ENCODE measurements around the gene GALNT17.

The GALNT17 gene

DNA sequence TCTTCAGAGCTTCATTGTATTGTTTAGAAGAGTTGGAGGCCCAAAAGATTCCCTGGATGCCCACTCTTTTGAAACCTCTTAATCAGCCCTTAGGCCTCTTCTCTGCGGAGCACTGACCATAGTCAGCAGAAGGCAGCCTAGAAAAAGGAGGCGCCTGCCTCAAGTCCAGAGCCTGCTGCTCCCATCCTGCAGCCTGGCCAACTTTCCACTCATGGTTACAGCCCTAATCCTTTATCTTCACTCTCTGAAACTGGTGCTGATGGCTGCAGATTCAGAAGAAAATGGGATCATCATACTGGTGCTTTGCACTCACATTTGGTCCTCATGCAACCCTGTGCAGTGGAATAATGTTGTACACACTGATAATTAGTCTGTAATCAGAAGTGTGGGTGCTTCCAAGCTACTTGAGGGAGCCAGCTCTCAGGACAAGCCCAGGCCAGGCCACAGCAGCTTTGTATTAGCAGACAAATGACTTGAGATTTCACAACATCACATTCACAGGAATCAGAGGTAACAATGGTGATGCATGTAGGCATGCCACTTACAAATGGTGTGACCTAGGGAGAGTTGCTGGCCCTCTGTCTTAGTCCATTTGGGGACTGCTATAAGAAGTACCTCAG lies 272.9 kb downstream of the GALNT17 start:
- DNase-seq, result no peak

DNA sequence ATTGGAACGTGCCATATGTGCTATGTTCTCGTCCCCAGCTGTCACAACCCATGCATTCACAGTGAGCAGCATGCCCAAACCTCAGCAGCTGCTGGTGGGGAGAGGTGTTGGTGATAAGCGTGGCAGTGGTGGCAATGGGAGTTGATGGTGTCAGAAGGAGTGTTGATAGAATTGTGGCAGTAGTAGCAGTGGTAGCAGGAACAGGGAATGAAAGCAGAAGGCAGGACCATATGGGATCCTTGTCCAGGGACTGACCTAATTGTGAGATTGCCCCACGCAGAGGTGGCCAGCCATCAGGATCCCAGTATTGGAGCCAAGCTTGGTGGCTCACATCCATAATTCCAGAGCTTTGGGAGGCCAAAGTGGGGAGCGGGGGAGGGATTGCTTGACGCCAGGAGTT lies 276.3 kb downstream of the GALNT17 start:
- no peak for DNase-seq

DNA sequence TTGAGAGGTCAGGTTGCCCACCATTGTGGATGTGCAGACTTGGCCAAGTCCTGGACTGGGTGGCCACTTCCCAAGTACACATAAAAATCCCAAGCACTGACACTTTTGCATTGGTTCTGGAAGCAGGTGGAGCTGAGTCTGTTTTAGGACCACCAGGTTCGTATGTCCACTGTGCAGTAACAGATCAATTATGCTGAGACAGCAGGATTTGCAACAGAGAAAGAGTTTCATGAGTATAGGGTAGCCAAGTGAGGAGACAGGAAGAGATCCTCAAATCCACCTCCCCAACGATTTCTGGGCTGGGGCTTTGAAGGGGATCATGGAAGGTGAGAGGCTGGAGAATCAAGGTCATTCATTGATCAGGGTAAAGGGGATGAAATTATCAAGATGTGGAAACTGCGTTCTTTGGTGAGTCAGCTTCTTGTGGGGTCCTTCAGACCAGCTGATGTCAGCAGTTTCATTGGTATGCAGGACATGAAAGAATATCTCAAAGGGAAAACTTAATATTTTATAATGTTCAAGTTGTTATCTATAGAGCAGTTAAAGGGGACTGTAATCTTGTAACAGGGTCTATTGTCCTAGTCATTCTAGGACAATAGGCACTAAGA lies 277.7 kb downstream of the GALNT17 start:
- no peak for DNase-seq

DNA sequence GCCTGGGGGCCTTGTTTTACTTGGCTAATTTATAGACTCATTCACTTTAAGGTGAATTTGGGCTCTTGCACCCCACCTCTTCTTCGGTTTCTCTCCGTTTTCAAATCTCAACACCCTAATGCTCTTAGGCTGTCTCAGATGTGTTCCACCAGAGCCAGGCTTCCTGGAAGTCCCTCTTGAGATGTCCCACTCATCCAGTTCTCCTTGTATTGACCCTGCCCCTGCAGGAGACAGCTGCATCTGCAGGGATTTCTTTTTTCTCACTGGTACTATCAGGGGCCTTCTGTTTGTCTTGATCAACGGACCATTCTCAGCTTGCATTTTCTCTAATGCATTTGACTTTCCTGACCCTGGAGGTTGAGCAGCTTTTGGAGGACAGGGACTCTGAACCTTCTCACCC lies 279.5 kb downstream of the GALNT17 start:
- DNase-seq, result no peak

- no peak for DNase-seq
Observed at GRCh38 chr7:71414490-71414889, 282.5 kb downstream of the GALNT17 start.

GRCh38 chr7:71419546-71420337 lies 287.8 kb downstream of the GALNT17 start:
- no peak for DNase-seq

- no peak for DNase-seq
Observed at GRCh38 chr7:71422104-71422503, 290.2 kb downstream of the GALNT17 start.

DNA sequence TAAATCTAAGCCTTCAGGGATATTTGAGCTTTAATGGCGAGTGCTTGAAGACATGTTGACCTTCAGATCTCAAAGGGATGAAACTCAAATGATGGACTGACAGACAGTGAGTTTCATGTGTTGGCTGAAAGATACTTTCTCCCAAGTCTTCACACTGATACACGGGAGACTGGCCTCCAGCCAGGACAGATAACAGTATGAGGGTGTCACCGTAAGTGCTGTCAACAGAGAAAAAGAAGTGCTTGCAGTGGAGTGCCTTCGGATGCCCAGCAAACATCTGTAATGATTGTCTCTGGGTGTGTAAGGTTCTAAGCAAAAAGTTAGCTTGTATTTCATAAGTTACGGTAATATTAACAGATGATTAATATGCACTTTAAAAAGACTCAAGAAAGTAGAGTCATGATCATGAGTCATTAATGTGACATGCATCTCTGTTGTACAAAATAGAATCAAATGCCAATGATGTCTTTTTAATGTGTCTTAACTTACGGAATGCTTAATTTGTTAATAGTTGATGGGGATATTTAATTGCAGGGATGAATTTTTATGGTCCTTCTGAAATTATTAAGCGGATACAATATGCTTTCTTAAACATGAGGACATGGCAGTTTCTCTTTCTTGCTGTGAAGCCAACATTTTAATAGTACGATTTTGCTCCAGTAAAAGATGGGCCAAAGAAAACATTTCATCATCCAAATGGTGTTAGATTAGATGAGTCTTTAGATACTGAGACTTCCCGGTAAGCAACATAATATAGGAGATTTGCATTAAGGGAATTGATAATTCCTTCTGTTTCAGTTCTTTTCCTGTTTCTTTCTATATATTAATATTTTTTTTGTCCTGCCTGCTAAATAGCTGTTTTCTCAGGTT lies 292.5 kb downstream of the GALNT17 start:
- no peak for DNase-seq

GRCh38 chr7:71429083-71429482 lies 297.1 kb downstream of the GALNT17 start:
- no peak for DNase-seq

DNA sequence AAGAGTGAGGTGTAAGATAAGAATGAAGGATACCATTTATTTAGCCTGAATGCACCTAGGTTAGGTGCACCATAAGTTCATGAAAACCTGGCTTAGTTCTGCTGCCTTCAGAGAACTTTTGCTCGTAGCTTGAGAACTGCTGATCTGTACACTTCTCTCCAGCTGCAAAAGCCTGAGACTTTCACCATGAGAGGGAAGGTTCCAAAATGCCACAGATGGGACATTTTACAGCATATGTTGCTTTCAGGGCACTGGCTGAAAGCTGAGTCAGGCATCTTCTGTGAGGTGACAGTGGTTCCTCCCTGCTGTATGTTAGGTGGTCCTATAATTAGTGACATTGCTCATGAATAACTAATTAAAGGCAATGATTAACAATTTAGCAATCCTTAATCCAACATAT lies 298.3 kb downstream of the GALNT17 start:
- DNase-seq, result no peak

GRCh38 chr7:71439321-71439720 lies 307.4 kb downstream of the GALNT17 start:
- no peak for DNase-seq

- DNase-seq, result no peak
Observed at GRCh38 chr7:71442492-71443190, 310.7 kb downstream of the GALNT17 start.

DNA sequence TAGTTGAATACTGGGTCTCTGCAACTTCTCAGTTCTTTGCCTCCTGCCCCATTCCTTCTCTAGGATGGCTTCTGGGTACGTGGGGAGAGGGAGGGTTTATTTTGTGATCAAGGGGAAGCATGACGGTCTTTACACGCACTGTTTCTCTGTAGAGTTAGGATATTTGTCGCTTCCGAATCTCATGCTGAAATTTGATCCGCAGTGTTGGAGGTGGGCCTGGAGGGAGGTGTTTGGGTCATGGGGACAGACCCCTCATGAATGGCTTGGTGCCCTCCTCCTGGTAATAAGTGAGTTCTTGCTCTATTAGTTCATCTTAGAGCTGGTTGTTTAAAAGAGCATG lies 311.2 kb downstream of the GALNT17 start:
- no peak for DNase-seq

DNA sequence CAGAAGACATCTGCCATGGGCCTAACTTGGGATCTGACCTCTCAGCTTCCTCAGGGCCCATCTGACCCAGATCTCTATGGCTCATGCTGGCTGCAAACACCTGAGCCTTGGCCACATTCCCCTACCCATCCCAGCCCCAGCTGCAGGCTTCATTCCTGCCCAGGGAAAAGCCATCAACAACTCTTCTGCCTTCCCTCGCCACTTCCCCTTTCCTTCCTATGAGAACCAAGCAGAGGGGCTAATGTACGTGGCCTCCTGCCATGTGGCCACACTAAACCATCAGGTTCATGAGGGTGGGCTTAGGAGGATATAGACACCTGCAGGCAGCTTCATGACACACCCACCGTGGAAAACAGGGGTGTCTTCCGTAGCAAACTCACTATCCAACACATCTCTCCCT lies 312.2 kb downstream of the GALNT17 start:
- DNase-seq, result no peak

DNA sequence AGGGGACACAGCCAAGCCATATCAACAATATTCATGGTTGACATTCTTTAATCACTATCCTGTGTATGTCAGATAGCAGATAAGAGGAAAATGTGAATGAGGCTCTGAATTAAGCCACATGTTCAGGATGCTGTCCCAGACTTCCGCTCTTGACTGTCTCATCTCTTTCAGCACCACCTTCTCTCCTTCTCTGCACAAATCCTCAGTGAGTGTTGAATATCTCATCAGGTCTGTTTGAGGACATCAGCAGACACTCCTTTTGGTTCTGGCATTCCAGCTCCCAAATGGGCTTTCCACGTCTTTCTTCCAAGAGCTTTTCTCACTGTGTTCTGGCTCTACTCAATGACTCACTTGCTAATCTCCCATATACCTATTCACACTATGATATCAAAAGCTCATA lies 321.7 kb downstream of the GALNT17 start:
- DNase-seq, result no peak

GRCh38 chr7:71454981-71455380 lies 323.0 kb downstream of the GALNT17 start:
- DNase-seq, result no peak

DNA sequence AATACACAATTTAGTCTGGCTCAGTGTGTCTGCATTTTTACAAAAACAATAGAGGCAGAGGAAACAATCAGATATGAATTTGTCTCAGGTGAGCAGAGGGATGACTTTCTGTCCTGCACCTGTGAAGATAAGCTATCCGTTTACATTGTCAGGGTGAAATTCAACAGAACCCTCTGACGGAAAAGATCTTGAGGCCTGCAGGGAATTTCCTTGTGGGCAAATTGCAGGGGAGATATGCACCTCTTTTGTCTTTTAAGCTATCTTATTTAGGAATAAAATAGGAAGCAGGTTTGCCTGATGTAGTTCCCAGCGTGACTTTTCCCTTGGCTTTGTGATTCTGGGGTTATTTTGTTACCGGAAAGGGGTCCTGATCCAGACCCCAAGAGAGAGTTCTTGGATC lies 325.1 kb downstream of the GALNT17 start:
- no peak for DNase-seq

- no peak for DNase-seq
Observed at GRCh38 chr7:71457846-71458590, 326.1 kb downstream of the GALNT17 start.

DNA sequence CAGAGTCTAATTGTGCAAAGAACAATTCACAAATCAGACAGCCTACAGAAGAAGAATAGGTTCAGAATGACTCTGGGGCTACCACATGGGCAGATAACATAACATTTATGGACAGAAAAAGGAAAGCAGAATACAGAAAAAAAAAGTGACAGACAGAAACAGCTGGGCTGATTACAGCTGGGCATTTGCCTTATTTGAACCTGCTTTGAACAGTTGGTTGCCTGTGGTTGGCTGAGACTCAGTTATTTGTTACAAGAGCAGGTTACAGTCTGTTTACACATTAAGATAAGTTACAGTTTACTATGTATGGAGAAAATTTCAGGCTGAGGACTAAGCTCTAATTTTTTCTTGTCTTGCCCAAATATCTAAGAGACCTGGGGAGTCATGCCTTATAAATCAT lies 327.2 kb downstream of the GALNT17 start:
- no peak for DNase-seq

DNA sequence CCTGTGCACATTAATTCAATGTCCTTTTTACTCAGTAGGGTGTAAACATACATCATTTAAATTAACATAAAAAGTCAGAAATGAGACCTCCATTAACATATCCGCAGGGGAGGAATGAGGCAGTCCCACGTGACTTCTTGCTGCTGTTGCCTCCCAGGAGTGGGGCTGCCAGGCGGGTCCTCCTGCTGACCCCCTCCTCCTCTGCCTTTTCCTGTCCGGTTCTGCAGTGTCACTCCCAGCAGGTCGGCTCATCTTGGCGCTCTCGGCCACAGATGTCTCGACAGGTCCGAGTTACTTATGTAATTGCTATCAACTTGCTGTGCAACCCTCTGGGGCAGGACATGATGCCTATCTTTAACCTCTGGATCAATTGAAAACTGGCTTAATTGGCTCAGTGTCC lies 329.6 kb downstream of the GALNT17 start:
- DNase-seq, result no peak

DNA sequence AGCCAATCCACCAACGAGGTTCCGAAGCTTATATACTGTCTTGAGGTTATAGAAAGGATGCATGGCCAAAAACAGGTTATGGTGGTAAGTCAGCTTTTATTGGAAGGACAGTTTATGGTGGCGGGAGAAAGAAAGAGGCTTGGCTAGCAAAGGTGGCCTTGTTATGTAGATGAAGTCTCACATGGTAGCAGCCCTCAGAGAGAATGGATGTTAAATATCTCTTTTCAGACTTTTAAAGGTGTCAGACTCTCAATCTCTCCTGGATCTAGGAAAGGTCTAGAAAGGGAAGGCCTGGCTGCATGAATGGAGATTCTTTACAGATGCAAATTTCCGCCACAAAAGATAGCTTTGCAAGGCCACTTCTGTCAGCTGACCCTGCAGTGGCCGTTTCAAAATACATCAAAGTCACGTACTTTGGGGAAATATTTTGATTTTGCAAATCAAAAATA lies 333.8 kb downstream of the GALNT17 start:
- no peak for DNase-seq

All from activated CD4-positive, alpha-beta T cell treated with anti-CD3 and anti-CD28 coated beads for 48 hours (primary cell).